Measurements from ENCODE around the gene CCNB1IP1.

The CCNB1IP1 gene, protein sequence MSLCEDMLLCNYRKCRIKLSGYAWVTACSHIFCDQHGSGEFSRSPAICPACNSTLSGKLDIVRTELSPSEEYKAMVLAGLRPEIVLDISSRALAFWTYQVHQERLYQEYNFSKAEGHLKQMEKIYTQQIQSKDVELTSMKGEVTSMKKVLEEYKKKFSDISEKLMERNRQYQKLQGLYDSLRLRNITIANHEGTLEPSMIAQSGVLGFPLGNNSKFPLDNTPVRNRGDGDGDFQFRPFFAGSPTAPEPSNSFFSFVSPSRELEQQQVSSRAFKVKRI

DNA sequence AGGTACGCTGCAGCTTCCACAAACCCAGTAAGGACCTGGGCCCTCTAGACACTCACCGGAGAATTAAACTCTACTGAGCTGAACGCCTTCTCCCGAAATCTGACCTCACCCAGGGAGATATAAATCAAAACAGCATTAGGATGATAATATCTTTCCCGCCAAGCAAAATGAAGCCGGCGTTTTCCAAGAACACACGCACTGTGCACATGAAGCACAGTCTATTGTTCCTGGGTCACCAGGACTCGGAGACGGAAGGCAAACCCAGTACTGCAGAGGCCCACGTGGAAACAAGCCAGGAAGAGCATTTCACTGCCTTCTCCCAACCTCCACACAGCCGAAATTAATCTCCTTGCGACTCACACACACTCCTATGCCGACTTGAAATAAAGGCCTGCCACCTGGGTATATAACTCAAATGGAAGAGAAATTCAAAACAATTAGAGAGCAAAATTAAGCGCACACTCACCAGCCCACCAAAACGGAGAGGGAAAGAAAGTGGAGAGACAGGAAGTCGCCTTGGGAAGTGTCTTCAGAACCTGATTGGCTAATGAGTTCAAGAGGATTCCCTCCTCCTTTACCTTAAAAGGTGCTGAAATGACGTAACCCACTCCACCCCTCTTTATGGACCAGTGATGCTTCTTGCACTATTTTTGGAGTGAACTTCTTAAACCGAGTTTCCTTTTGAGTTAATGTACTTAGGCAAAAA lies at the start of gene CCNB1IP1:
Gene CCNB1IP1, minus strand, starts transcription at position 492 of the 706 bp plus-strand sequence. CDS start 16,756 bp downstream, outside the sequence.
- TF ChIP-seq, protein P1, sequence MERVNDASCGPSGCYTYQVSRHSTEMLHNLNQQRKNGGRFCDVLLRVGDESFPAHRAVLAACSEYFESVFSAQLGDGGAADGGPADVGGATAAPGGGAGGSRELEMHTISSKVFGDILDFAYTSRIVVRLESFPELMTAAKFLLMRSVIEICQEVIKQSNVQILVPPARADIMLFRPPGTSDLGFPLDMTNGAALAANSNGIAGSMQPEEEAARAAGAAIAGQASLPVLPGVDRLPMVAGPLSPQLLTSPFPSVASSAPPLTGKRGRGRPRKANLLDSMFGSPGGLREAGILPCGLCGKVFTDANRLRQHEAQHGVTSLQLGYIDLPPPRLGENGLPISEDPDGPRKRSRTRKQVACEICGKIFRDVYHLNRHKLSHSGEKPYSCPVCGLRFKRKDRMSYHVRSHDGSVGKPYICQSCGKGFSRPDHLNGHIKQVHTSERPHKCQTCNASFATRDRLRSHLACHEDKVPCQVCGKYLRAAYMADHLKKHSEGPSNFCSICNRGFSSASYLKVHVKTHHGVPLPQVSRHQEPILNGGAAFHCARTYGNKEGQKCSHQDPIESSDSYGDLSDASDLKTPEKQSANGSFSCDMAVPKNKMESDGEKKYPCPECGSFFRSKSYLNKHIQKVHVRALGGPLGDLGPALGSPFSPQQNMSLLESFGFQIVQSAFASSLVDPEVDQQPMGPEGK (CRISPR knock-in tag; IDR thresholded peaks at IDR 0.05; ENCODE audit: borderline replicate concordance) = no peak
- TF ChIP-seq GLIS3 (CRISPR knock-in tag; IDR thresholded peaks at IDR 0.05) (0 out of 2 replicates have a peak, but pooled peaks have one; percentile 39), PPARA (CRISPR knock-in tag; IDR thresholded peaks at IDR 0.05; ENCODE audit: borderline replicate concordance) (no peak)
- peak; percentile 98 for ATAC-seq

DNA sequence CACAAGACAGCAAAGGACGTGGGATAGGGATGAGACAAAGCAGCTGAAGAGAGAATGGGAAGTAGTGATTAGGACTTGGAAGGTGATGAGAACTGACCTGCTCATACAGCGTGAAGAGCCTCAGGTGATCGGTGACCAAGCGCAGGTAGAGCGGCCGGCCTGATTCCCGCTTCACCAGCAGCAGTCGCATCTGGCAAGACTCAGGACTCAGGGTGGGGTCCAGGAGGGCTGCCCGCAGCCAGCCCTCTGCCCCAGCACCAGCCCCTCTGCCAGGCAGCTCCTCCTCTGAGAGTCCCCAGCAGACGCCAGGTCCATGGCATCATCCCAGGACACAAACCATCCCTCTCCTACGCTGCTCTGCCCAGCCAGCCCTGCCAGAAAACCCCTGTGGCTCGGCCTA lies 49.4 kb upstream of the CCNB1IP1 start:
- ATAC-seq = no peak
- TF ChIP-seq, protein P2, sequence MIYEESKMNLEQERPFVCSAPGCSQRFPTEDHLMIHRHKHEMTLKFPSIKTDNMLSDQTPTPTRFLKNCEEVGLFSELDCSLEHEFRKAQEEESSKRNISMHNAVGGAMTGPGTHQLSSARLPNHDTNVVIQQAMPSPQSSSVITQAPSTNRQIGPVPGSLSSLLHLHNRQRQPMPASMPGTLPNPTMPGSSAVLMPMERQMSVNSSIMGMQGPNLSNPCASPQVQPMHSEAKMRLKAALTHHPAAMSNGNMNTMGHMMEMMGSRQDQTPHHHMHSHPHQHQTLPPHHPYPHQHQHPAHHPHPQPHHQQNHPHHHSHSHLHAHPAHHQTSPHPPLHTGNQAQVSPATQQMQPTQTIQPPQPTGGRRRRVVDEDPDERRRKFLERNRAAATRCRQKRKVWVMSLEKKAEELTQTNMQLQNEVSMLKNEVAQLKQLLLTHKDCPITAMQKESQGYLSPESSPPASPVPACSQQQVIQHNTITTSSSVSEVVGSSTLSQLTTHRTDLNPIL (CRISPR knock-in tag; IDR thresholded peaks at IDR 0.05; ENCODE audit: low read depth) = no peak
- TF ChIP-seq, protein P3, sequence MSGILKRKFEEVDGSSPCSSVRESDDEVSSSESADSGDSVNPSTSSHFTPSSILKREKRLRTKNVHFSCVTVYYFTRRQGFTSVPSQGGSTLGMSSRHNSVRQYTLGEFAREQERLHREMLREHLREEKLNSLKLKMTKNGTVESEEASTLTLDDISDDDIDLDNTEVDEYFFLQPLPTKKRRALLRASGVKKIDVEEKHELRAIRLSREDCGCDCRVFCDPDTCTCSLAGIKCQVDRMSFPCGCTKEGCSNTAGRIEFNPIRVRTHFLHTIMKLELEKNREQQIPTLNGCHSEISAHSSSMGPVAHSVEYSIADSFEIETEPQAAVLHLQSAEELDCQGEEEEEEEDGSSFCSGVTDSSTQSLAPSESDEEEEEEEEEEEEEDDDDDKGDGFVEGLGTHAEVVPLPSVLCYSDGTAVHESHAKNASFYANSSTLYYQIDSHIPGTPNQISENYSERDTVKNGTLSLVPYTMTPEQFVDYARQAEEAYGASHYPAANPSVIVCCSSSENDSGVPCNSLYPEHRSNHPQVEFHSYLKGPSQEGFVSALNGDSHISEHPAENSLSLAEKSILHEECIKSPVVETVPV (CRISPR knock-in tag; IDR thresholded peaks at IDR 0.05) = no peak
- TF ChIP-seq ZFP3 (CRISPR knock-in tag; IDR thresholded peaks at IDR 0.05) (no peak), OSR1 (CRISPR knock-in tag; IDR thresholded peaks at IDR 0.05) (no peak), SNAI2 (CRISPR knock-in tag; IDR thresholded peaks at IDR 0.05) (no peak), BACH2 (CRISPR knock-in tag; IDR thresholded peaks at IDR 0.05; ENCODE audit: borderline replicate concordance) (no peak), TCF4 (CRISPR knock-in tag; IDR thresholded peaks at IDR 0.05; ENCODE audit: borderline replicate concordance) (no peak), ZC3H10 (CRISPR knock-in tag; IDR thresholded peaks at IDR 0.05) (no peak), RARB (CRISPR knock-in tag; IDR thresholded peaks at IDR 0.05) (no peak), ARNTL (CRISPR knock-in tag; IDR thresholded peaks at IDR 0.05; ENCODE audit: borderline replicate concordance, low read depth) (no peak), ZNF70 (CRISPR knock-in tag; IDR thresholded peaks at IDR 0.05) (no peak), ISL1 (CRISPR knock-in tag; IDR thresholded peaks at IDR 0.05) (no peak), CSDC2 (CRISPR knock-in tag; IDR thresholded peaks at IDR 0.05) (no peak), ZNF8 (CRISPR knock-in tag; IDR thresholded peaks at IDR 0.05) (no peak), PPARA (CRISPR knock-in tag; IDR thresholded peaks at IDR 0.05; ENCODE audit: borderline replicate concordance) (no peak), ZNF565 (CRISPR knock-in tag; conservative IDR thresholded peaks at IDR 0.05; ENCODE audit: low read depth) (no peak), GLIS3 (CRISPR knock-in tag; IDR thresholded peaks at IDR 0.05) (no peak)
- TF ChIP-seq, protein P1 (CRISPR knock-in tag; IDR thresholded peaks at IDR 0.05; ENCODE audit: borderline replicate concordance) = no peak
- TF ChIP-seq, protein P4, sequence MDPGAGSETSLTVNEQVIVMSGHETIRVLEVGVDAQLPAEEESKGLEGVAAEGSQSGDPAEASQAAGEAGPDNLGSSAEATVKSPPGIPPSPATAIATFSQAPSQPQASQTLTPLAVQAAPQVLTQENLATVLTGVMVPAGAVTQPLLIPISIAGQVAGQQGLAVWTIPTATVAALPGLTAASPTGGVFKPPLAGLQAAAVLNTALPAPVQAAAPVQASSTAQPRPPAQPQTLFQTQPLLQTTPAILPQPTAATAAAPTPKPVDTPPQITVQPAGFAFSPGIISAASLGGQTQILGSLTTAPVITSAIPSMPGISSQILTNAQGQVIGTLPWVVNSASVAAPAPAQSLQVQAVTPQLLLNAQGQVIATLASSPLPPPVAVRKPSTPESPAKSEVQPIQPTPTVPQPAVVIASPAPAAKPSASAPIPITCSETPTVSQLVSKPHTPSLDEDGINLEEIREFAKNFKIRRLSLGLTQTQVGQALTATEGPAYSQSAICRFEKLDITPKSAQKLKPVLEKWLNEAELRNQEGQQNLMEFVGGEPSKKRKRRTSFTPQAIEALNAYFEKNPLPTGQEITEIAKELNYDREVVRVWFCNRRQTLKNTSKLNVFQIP (CRISPR knock-in tag; IDR thresholded peaks at IDR 0.05; ENCODE audit: borderline replicate concordance, low read depth) = no peak

DNA sequence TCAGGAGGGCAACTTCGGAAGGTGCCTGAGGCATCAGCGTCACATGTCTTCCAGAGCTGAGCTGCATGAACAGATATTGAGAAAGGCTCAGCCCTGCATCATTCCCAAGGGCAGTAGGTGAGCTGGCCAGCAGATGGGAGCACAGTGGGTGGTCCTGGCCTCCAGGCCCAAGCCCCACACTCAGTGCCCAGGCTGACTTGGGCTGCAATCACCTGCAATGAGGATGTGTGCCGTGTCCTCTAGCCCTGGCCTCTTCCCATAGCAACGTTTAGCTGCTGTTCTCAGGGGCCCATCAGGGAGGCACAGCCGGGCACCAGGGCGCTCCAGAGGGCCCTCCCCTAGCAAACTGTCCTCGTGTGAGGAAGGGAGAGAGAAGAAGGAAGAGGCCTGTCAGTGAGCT lies 48.3 kb upstream of the CCNB1IP1 start:
- no peak for ATAC-seq
- no peak for TF ChIP-seq ISL1 (CRISPR knock-in tag; IDR thresholded peaks at IDR 0.05)
- TF ChIP-seq ZFP3 (CRISPR knock-in tag; IDR thresholded peaks at IDR 0.05) = no peak
- no peak for TF ChIP-seq GLIS3 (CRISPR knock-in tag; IDR thresholded peaks at IDR 0.05)
- TF ChIP-seq SNAI2 (CRISPR knock-in tag; IDR thresholded peaks at IDR 0.05) = no peak
- TF ChIP-seq, protein P1 (CRISPR knock-in tag; IDR thresholded peaks at IDR 0.05; ENCODE audit: borderline replicate concordance) = no peak
- no peak for TF ChIP-seq TOX (CRISPR knock-in tag; IDR thresholded peaks at IDR 0.05; ENCODE audit: borderline replicate concordance)
- no peak for TF ChIP-seq ZNF565 (CRISPR knock-in tag; conservative IDR thresholded peaks at IDR 0.05; ENCODE audit: low read depth)
- TF ChIP-seq TCF4 (CRISPR knock-in tag; IDR thresholded peaks at IDR 0.05; ENCODE audit: borderline replicate concordance) = no peak
- no peak for TF ChIP-seq ZNF8 (CRISPR knock-in tag; IDR thresholded peaks at IDR 0.05)
- TF ChIP-seq, protein P4 (CRISPR knock-in tag; IDR thresholded peaks at IDR 0.05; ENCODE audit: borderline replicate concordance, low read depth) = no peak
- no peak for TF ChIP-seq ARNTL (CRISPR knock-in tag; IDR thresholded peaks at IDR 0.05; ENCODE audit: borderline replicate concordance, low read depth)
- TF ChIP-seq, protein P2 (CRISPR knock-in tag; IDR thresholded peaks at IDR 0.05; ENCODE audit: low read depth) = no peak

Data from SK-N-SH treated with all-trans-retinoic acid at 6 μM for 48 hours (cell line).